GM21529 (cell line): ENCODE measurements around the gene NCOA7.
"Not testable (repeated sequence)": the region's sequence is repeated elsewhere in the genome, so short reads cannot be mapped to it uniquely, and the experiment has no call there.

Source experiments
- ATAC-seq: cut with Tn5 transposase; IDR thresholded peaks from one replicate; pipeline ENCODE4 v1.9.1; 2021; ENCODE audit not compliant: unreplicated experiment

Gene NCOA7

DNA sequence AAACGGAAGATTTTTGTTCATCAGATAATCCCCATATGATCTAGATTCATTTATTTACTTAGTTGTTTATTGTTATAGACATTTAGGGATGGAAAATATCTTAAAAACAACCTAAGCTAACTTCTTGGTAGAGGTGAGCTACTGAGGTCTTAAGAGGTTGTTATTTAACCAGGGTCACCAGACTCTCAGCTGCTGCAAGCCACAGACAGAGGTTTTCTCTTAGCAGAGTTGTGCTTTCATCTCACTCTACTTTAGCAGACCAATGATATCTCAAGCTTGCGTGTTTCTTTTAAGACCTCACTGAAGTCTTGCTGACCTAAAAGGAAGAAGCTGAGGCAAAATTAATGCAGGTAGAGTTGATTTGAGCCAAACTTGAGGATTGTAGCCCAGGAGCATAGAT lies 43.6 kb downstream of the NCOA7 start:
- peak; percentile 70 for ATAC-seq

DNA sequence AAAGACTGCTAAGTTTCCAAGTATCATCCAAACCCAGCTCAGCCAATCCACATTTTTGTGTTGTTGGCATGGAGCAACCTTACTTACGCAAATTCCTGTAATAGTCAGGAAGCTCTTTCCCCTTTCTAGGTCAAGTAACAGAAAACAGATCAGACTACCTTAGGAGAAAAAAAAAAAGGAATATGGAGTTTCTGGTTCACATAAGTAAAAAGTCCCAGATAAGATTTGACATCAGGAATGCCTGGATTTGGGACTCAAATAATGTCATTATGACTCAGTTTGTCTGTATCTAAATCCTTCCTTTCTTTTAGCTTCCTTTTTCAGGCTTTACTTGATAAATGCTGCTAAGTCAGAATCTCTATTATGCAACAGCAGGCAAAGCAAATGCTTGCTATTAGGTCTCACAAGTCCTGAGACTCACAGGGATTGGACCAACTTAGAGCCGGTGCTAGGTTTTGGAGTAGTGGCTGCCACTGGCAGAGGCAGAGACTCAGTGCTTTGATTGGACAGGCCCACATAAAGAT lies 44.5 kb downstream of the NCOA7 start:
- no peak for ATAC-seq

DNA sequence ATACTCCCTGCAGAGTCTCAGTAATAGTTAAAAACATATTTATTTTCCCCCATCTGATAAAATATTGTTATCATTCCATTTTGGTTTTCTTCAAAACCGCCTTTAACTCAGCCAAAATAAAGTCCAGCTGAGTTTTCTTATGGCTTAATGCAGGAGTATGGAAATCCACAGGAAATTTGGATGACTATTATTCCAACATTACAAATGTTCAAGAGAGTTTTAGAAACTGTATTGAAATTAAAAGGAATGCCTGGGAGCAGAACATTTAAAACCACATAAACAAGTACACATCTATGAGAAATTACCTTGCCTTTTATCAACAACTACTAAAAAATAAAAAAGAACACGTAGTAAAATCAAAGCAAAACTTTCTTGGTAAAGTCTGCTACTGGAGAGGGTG lies 45.7 kb downstream of the NCOA7 start:
- no peak for ATAC-seq

GRCh38 chr6:125839471-125839870 lies 48.7 kb downstream of the NCOA7 start:
- ATAC-seq: no peak

- no peak for ATAC-seq
Observed at GRCh38 chr6:125839879-125840278, 49.1 kb downstream of the NCOA7 start.

DNA sequence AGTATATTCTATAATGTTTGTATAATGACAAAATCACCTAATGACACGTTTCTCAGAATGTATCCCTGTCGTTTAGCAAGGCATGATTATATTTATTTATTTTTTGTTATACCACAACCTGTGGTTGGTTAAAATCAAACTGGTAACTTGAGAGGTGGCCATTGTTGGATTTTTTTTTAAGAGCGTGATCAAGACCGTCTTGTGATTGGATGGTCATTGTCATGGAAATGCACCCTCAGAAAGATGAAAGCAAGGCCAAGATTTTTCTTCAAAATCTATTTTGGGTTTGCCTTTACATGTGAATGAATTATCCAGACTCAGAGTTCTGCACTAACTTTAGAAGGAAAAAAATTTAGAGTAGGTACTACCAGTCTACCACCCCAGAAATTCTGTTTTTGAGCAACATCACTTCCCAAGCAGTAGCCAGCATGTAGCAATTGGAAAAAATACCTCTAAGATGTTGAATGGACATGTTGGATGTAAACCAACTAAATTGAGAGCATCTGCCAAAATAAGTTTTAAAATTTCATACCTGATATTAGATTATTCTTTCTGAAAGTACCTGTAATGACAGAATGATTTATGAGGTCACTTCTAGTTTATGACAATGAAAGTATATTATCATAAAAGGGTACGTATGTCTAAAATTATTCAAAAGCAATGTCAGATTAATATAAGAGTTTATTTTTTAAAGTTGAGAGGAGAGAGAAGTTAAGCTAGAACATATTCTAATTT lies 50.8 kb downstream of the NCOA7 start:
- ATAC-seq: no peak

DNA sequence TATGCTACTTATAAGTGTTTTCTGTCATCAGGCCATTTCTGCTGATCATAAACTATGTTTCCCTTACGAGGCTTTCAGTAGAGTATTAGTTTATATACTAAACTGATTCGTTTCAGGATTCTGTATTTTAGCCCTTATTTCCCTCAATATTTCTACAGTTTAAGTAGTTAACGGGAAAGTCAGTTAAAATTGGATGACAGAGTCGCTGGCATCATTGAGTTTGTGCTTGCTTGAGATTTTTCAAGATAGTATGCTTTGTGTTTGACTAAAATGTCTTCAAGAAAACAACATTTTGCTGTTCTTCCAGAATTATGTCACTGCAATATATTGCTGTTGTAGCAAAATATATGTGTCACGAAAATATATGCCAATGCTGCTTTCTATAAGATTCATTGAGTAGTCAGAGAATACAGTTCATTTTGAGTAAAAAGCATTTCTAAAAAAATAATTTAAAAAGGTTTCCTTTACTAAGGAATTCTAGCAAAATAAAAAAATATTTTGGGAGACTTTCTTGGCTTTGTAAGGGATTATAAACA lies 51.4 kb downstream of the NCOA7 start:
- ATAC-seq: no peak

- ATAC-seq: no peak
Observed at GRCh38 chr6:125843593-125843992, 52.8 kb downstream of the NCOA7 start.

GRCh38 chr6:125844989-125845388 lies 54.2 kb downstream of the NCOA7 start:
- ATAC-seq: no peak

- no peak for ATAC-seq
Observed at GRCh38 chr6:125846292-125847024, 55.7 kb downstream of the NCOA7 start.

- ATAC-seq: not testable (repeated sequence)
Observed at GRCh38 chr6:125848286-125848685, 57.5 kb downstream of the NCOA7 start.

DNA sequence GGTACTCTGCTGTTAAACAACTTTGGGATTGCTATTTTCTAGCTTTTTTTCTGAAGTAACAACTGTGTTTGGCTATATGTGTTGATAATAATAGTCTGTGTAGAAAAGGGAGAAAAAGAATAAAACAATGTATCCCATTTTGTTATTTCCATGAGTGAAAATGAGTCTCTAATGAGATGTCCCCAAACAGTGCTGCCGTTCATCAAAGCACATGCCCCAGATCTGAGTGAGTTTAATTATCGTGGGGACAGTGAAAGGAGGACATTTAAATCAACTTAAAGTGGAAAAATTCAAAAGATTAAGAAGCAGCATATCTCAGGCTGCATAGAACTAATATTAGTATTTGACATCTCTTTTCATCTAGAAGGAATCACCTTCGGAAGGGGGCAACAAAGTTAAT lies 59.6 kb downstream of the NCOA7 start:
- ATAC-seq: no peak

- no peak for ATAC-seq
Observed at GRCh38 chr6:125852587-125852986, 61.8 kb downstream of the NCOA7 start.

DNA sequence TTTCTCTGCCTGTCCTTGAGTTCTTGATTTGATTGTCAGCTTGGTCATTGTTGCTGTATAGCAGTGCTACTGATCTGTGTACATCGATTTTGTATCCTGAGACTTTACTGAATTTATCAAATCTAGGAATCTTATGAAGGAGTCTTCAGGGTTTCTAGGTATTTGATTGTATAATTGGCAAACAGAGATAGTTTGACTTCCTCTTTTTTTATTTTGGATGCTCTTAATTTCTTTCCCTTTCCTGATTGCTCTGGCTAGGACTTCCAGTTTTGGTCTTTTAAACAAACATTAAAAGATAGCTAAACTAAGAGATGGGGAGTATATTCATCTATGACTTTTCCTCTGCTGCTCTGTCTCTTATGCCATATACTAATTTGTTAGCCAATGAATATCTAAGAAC lies 62.4 kb downstream of the NCOA7 start:
- ATAC-seq: no peak

DNA sequence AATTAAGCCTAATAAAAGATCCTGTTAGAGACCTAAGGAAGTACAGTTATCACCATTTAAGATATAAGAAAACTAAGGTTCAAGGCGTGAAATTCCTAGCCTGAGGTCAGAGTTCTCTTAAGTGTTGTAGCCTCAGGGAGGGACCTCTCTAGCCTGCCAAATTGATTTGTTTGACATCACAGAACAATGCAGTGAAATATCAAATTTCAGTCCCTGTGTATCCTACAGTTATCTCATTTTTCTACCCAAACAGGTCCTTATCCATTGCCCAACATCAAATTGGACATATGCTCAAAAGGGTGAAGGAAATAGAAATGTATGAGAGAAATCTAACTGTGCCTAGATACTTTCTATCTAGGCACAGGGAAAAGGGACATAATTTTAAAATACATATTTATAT lies 63.0 kb downstream of the NCOA7 start:
- no peak for ATAC-seq

GRCh38 chr6:125854355-125854754 lies 63.6 kb downstream of the NCOA7 start:
- ATAC-seq: no peak

DNA sequence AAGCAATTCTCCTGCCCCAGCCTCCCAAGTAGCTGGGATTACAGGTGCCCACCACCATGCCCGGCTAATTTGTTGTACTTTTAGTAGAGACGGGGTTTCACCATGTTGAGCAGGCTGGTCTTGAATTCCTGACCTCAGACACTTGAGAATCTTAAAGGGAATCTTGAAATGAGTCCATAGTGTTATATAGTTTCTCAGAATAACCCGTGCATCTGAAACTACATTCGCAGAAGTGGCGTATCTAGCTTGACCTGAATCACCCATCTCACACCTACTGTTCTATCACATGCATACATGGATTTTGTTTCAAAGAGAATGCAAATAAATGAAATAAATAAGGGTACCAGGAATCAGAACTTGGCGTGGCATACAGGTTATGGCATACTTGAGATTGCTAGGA lies 65.0 kb downstream of the NCOA7 start:
- no peak for ATAC-seq

GRCh38 chr6:125857846-125858245 lies 67.1 kb downstream of the NCOA7 start:
- no peak for ATAC-seq

- ATAC-seq: peak; percentile 80
Observed at GRCh38 chr6:125858427-125859320, 67.9 kb downstream of the NCOA7 start.

GRCh38 chr6:125859727-125860126 lies 69.0 kb downstream of the NCOA7 start:
- ATAC-seq: no peak

DNA sequence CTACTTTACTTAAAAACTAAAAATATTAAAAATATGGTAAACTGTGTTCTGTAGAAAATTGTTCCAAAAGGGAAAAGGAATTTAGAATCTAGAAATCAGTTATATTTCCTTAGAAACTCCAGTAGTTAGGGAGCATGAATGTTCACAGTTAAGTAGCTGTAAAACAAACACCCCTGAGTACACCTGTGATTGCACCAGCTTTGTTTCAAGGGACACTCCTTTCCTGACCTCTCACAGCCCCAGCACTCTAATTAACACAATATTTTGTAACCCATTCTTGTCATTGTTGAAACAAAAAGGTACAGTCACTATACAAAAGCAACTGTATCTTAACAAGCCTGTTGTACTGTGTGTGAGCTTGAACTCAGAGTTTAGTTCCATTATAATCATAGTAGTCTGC lies 72.3 kb downstream of the NCOA7 start:
- no peak for ATAC-seq
